Measurements from ENCODE around the gene GPR137B.
"Not testable (repeated sequence)": the region's sequence is repeated elsewhere in the genome, so short reads cannot be mapped to it uniquely, and the experiment has no call there.

GPR137B gene

DNA sequence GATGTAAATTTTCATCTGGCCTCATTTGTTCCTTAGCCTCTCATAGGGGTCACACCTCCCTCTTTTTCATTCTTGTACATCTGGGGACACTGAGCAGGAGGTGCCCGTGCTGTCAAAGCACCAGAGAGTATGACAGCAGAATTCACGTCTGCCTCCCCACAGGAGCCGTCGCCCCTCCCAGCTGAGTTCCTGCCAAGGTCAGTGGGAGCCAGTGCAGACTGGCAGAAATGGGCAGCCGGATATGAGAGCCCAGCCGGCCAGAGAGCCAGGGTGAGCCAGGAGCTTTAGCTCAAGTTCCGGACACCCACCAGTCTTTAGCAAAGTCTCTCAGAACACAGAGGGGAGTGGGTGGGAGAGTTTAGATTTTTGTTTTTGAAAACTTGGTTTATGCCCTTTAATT, 21.9 kb downstream of the GPR137B start:
- DNase-seq = no peak

DNA sequence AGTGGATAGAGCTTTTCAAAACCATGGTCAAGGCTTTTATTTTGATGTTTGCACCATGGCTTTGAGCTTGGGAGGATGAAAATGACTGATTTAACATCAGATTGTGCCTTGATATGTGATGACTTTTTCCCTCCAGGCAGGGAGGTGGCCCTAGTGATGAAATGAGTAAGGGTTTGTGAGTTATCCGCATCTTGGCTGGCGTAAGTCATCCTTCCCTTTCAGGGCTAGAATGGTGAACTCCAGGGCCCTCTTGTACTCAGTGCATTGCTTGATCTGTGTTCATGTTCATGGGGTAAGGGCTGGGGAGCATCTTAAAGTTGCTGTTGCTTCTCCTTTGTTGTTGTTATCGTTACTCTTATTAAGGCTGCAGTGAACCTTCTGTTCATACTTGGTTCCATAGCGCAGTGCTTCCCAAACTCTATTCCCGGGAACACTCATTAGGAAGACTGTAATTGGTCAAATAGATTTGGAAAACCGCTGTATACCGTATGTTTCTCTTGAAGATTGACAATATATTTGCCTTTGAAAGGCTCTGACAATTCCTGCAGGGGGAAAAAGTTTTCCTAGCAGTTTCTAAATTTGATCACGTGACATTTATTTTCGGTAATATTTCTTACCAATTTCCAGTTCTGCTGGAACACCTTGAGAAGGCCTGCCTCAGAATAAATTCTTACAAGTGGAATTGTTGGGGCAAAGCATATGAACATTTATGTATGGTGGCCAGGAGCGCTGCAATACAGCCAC, 23.1 kb downstream of the GPR137B start:
- DNase-seq = no peak

DNA sequence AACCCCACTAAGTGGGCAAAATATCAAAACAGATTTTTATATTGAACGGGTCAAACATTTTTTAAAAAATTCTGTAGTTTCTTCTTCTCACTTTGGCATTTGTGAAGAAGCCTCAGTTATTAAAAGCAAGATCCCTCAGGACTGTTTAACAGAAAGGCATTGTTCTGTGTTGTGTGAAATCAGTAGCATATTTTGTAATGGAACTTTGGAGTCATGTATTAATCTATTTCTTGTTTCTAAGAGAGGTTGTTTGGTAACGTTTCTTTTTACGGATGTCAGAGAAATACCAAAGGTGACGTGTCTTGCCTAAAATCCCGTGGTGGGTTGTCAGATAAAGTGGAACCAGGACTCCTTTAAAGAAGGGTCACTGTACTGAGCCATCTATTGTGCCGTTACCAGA, 23.7 kb downstream of the GPR137B start:
- DNase-seq = no peak

DNA sequence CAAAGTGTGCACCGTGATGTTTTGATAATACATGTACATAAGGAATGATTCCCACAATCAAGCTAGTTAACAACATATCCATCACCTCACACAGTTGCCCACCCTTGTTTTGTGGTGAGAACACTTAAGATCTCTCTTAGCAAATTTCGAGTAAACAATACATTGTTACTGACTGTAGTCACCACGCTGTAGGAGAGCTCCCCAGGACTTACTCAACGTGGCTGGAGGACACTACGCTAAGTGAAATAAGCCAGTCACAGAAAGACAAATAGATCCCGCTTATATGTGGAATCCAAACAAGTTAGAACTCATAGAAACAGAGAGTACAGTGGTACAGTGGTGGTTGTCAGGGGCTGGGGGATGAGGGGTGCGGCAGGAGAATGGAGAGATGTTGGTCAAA, 24.8 kb downstream of the GPR137B start:
- DNase-seq = no peak

DNA sequence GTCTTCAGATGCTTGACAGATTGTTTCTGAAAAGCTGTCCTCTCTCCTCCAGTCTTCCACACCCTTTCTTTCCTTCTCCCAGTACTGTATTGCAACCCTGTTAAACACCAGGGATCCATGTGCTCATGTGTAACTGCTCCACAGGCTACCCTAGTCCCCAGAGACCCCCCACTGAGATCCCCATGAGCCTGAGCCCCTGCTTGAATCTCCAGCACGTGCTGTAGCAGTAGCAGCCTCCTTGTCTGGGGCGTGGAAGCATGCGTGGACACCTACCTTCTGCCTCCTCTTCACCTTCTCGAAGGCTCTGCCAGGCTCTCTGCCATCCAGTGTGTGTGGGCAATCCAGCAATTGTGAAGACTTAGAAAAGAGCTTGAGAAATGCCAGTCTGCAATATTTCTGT, 25.2 kb downstream of the GPR137B start:
- no peak for DNase-seq

DNA sequence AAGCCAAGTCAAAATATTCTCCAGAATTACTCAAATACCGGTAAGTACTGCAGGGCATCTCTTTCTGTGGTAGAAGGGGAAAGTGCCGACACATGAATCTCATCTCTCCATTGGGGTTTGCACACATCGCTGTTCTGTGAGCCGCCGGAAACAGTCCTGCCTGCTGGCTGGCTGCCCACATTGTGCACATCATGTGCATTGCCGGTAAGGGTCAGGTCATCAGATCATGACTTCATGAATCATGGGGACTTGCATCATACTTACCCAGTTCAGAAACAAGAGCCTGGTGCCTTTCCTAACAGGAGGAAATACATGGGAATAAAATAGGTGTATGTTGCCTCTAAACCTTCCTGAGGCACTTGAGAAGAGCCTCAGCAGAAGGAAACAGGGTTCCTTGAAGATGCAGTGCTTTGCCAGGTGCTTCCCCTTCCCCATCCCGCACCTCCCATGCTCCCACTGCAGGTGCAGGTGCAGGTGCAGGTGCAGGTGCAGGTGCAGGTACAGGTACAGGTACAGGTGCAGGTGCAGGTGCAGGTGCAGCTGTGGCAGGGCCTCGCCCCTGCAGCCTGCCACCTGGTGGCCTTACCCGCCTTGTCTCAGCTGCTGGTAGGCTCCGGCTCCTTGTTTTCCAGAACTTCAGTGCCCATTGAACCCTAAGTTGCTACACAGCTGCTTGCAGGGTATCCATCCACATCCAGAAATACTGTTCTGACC, 26.5 kb downstream of the GPR137B start:
- DNase-seq = no peak

DNA sequence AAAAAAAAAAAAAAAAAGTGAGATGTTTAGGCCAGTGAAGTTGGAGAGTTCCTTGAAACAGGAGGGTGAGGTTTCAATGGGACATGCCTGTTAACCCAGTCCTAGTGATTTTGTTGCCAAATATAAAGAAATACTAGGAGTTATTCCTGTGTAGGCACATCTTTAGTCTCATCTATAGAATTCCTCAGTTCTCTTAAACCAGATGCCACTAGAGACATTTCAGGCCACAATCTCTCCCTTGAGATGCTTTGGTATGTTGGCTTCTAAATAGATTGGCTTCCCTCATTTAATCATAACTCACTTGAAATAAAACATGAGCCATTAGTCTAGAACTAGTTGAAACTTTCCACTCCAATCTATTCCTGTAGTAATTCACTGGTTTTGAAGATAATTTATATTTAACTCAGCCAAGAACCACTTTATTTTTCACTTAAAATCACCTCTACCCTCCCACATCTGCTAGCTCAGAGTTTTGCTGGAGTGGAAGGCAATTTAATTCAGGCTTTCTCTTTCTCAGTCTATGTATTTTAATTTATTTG, 29.8 kb downstream of the GPR137B start:
- DNase-seq = no peak

DNA sequence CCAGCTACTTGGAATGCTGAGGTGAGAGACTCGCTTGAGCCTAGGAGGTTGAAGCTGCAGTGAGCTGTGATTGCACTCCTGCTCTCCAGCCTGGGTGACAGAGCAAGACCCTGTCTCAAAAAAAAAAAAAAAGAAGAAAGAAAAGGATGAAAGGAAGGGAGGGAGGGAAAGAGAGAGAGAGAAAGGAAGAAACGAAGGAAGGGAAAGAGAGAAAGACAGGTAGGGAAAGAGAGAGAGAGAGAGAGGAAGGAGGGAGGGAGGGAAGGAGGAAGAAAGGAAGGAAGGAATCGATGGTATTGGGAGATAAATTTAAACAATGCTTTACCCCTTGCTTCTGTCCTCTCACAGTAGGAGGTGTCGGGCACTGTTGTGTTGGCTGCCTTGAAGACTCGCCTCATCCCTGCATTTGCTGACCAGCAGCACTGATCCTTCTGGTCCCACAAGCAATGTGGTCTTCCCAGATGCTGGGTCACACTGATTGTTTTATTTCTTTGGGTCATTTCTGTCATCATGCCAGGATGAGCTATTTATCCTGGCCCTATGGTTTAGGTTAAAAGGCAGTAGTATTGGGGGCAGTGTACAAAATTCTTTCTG, 30.9 kb downstream of the GPR137B start:
- no peak for DNase-seq

DNA sequence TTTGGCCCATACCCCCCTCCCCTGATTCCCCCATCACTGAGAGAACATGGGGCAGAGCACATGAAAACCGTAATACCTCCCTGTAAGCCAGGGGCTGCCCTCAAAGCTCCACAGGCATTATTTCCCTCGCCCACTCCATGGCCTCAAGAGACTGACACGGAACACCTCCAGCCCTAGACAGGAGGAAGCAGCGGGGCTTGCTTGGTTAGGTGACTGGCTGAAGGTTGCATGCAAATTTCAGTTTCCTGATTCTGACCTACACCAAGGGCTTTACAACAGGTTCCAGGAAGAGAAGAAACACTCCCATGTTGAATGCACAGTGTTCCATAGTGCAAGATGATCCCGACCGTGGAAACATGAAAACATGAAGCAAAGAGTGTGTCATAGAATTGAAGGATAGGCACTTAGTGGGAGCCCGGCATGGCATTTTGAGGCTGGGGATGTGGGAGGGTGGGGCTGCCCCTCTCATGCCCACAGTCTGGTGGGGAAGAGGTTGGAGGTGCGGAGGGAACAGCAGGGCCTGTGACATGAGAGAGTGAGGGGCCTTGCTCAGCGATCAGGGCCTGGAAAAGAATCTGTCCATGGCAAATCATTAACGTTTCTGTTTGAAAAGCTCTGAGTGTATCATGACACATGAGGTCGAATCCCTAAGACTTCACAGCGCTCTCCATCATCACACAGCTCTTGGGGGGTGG, 33.5 kb downstream of the GPR137B start:
- DNase-seq = no peak

DNA sequence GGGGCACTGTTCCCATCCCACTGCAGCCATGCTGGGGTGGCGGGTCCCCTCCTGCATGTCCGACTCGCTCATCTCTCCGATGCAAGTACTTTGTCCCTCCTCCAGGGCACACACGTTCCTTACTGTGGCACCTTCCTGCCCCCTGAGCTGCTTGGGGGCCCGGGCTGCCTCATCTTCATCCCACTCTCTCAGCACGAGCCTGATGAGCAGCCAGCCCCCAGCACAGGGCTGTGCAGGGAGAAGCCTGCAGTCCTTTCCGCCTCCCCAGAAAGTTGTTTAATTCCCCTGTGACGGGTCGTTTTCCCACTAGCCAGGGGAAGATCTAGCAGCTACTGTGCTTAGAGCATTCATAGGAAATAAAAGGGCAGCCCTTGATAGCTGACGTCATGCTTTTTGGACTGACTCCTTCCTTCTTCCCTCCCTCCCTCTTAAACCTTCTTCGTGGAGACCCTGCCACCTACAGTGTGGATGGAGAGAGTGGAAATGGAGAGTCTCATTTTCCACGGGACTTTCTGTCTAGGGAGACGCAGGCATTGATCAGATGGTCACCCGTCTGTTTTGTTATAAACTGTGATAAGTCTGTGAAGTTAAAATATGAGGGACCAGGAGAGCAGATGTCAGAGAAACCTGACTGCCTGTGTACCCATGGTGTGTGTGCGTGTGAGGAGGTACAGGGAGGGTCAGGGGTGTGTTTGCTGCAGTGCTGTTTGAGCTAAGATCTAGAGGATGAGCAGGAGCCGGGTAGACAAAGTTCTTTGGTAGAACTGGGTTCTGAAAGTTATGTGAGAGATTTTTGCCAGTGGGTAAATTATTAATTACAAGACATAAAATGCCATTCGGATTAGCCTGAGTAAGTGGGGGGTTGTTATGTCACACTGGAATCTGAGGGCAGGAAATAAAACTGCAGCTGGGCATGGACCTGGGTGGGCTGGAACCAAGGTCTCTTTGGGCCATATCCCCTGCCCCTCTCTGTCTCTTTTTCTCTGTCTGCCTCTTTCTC, 34.3 kb downstream of the GPR137B start:
- no peak for DNase-seq

DNA sequence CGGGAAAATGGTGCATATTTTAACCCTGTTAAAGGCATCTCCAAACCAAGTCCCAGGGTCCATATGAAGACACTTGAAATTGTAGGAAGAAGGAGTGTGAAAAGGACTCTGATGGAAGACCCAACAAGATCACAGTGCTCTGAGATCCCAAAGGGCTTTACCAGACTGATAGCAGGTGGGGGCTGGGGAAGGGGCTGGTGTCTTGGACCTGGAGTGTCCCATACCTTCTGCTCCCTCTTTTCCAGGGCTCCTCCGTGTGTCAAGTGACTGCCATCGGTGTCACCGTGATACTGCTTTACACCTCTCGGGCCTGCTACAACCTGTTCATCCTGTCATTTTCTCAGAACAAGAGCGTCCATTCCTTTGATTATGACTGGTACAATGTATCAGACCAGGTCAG, 37.3 kb downstream of the GPR137B start:
- DNase-seq = no peak

DNA sequence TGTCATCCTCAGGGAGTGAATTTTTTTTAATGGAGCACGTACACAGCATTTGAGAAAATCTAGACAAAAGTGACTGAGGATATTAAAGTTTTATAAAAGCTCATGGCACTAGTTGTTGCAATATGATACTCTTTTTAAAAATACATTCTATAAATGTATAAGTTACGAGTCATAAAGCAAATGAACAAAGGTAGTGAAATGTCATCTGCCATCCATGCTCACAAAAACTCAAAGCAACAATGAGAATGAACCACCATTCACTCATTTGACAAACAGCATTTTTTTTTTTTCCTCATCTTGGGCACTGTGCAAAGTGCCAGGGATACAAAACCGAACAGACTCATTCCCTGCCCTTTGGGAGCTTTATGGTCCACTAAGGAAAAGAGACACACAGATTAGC, 38.7 kb downstream of the GPR137B start:
- no peak for DNase-seq

DNA sequence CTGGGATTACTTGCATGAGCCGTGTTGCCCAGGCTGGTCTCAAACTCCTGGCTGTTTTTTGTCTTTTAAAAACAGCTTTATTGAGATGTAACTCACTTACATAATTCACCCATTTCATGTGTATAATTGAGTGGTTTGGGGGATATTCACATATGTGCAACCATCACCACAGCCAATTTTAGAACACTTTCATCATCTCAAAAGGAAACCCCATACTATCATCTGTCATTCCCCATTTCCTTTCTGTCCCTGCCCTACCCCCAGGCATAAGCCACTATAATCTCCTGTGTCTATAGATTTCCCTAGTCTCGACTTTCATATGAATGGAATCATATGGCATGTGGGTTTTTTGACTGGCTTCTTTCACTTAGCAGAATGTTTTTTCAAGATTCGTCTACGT, 43.3 kb downstream of the GPR137B start:
- DNase-seq = no peak

DNA sequence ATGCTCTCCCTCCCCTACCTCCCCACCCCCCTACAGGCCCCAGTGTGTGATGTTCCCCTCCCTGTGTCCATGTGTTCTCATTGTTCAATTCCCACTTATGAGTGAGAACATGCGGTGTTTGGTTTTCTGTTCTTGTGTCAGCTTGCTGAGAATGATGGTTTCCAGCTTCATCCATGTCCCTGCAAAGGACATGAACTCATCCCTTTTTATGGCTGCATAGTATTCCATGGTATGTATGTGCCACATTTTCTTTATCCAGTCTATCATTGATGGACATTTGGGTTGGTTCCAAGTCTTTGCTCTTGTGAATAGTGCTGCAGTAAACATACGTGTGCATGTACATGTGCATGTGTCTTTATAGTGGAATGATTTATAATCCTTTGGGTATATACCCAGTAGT, 44.1 kb downstream of the GPR137B start:
- not testable (repeated sequence) for DNase-seq

DNA sequence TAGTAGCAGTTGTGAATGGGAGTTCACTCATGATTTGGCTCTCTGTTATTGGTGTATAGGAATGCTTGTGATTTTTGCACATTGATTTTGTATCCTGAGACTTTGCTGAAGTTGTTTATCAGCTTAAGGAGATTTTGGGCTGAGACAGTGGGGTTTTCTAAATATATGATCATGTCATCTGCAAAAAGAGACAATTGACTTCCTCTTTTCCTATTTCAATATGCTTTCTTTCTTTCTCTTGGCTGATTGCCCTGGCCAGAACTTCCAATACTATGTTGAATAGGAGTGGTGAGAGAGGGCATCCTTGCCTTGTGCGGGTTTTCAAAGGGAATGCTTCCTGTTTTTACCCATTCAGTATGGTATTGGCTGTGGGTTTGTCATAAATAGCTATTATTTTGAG, 45.7 kb downstream of the GPR137B start:
- not testable (repeated sequence) for DNase-seq

DNA sequence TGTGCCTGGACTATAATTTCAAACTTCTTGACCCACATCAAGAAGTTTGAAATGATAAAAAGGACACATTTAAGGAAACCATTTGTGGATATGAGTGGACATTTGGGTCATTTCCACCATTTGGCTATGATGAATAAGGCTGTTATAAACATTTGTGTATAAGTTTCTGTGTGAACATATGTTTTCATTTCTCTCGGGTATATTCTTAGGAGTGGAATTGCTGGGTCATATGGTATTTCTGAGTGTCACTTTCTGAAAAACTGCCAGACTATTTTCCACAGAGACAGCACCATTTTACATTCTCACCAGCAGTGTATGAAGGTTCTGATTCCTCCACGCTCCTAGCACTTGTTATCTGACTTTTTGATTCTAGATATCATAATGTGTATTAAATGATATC, 50.8 kb downstream of the GPR137B start:
- no peak for DNase-seq

DNA sequence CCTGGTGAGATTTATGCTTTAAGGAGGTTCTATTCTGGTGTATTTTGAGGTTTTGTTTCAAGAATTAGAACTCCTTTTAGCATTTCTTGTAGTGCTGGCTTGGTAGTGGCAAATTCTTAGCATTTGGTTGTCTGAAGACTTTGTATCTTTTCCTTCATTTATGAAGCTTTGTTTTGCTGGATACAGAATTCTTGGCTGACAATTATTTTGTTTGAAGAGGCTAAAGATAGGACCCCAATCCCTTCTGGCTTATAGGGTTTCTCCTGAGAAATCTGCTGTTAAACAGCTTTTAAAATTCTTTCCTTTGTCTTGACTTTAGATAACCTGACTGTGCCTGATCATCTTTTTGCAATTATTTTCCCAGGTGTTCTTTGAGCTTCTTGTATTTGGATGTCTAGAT, 58.6 kb downstream of the GPR137B start:
- DNase-seq = no peak

DNA sequence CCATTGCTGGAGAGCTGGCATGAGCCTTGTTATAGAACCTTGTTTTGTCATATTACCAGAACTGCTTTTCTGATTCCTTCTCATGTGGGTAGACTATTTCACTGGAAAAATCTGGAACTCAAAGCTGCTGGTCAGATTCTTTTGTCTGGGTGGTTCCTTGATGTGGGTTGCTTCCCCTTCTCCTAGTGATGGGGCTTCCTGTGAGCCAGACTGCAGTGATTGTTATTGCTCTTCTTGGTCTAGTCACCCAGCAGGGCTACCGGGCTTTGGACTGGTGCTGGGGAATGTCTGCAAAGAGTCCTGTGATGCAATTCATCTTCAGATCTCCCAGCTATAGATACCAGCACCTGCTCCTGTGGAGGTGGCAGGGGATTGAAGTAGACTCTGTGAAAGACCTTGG, 59.4 kb downstream of the GPR137B start:
- no peak for DNase-seq

DNA sequence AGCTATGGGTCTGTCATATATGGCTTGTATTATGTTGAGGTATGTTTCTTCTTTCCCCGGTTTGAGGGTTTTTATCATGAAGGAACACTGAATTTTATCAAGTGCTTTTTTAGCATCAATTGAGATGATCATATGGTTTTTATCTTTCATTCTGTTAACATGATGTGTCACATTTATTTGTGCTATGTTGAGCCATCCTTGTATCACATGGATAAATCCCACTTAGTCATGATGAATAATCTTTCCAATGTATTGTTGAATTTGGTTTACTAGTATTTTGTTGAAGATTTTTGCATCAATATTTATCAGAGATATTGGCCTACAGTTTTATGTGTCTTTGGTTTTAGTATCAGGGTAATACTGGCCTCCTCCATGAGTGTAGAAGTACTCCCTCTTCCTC, 61.7 kb downstream of the GPR137B start:
- DNase-seq = no peak

DNA sequence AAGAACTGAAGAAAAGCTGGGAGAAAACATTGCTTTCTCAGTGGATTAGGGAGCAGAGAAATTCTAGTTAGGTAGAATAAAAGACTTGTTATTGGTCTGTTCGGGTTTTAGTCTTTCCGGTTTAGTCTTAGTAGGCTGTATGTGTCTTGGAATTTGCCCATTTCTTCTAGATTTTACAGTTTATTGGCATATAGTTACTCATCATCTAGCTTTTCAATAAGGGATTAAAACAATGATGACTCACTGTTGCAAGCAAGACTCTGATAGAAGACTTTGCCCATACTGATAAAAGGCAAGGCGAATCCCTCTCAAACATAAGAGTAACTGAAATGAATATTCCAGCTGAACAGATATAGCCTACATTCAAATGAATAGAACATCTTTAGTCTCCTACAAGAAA, 62.3 kb downstream of the GPR137B start:
- DNase-seq = no peak

DNA sequence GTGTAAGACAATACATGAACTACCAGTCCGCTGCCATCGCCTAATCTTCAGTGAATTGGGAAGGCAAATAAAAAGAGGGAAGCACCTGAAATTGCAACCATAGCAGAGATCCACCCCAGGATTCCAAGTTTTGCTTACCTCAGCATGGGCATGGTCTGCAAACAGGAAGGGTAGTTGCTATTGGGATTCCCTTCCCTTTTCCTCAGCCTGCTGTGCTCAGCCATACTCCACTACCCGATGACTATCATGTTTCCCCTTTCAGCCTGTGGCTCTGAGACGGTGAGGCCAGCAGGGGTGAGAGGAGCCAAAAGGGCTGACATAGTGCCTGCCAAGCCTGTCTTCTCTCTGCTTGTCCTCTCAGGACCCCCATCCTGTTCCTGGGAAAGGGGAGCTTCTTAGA, 64.2 kb downstream of the GPR137B start:
- no peak for DNase-seq

DNA sequence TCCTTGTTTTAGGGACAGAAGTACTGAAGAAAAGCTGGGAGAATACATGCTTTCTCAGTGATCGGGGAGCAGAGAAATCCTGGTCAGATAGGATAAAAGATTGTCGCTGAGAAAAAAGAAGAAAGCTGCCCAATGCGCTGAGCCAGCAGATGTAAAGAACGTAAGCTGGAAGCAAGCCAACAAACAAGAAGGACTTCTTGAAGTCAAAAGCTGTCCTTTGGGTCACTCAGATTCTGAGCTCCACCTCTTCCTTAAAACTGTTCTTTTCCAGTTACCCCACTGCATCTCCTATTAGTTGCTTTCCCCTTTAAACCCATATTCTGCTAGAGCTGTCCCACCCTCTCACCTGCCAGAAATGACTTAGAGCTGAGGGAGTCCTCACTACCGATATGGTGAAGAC, 64.8 kb downstream of the GPR137B start:
- no peak for DNase-seq
